Measurements from ENCODE around the gene GULP1. TPM values are rescaled to one million over a fixed set of nuclear protein-coding genes. Genes with fewer than 3 reads are reported as not detected.

GULP1 gene
- total RNA-seq, 1 experiment from 2014 or later = 140 TPM

GRCh38 chr2:188365058-188365641, 73.5 kb downstream of the GULP1 start:
- Histone ChIP-seq H4K20me1 (ENCODE audit: control insufficient read depth, insufficient read depth, insufficient read length) (no peaks in the 10 kb centered on the region), H3K9ac (ENCODE audit: extremely low read depth, insufficient read length, low read length) (no peak overlapping the region), H4K8ac (replicated peaks; ENCODE audit: insufficient read length, low read depth, low read length) (no peak overlapping the region), H3T11ph (ENCODE audit: low read length) (no peak overlapping the region), H2BK120ac (ENCODE audit: low read depth, low read length, poor library complexity, severe bottlenecking) (no peak overlapping the region), H2BK20ac (ENCODE audit: low read depth, low read length, poor library complexity, severe bottlenecking) (no peak overlapping the region), H3K4ac (ENCODE audit: low read depth, low read length) (no peak overlapping the region), H2BK12ac (ENCODE audit: insufficient read length, low read depth, low read length) (no peak overlapping the region), H2AFZ (ENCODE audit: low read length) (no peak overlapping the region), H3K79me2 (ENCODE audit: insufficient read depth, low read length) (peaks cover 46% of the 10 kb centered on the region), H4K5ac (ENCODE audit: insufficient read length, low read depth, low read length) (no peak overlapping the region), H3K4me1 (ENCODE audit: insufficient read depth, low read length) (peaks cover 17% of the 10 kb centered on the region), H3K9me3 (ENCODE audit: control insufficient read depth, low read depth, low read length) (no peaks in the 10 kb centered on the region), H4K91ac (ENCODE audit: insufficient read length, low read depth, low read length) (no peak overlapping the region), H3K4me2 (ENCODE audit: insufficient read depth, insufficient read length, low read length) (no peak overlapping the region), H2BK15ac (ENCODE audit: low read depth, low read length) (no peak overlapping the region), H3K27me3 (ENCODE audit: insufficient read depth, low read length) (no peaks in the 10 kb centered on the region), H3K23me2 (ENCODE audit: insufficient read length, low read depth, low read length, poor library complexity, severe bottlenecking) (no peaks in the 10 kb centered on the region), H3K14ac (ENCODE audit: insufficient read depth, low read length) (no peak overlapping the region), H3K56ac (ENCODE audit: insufficient read length, low read depth, low read length) (no peak overlapping the region), H3K79me1 (ENCODE audit: insufficient read depth, low read depth, low read length, poor library complexity, severe bottlenecking) (peaks cover 16% of the 10 kb centered on the region), H3K18ac (ENCODE audit: insufficient read length, low read depth, low read length) (no peak overlapping the region), H3K27ac (ENCODE audit: insufficient read length, low read depth, low read length) (no peak overlapping the region), H3K23ac (ENCODE audit: insufficient read length, low read depth, low read length) (no peak overlapping the region), H2AK5ac (ENCODE audit: insufficient read length, low read length) (no peak overlapping the region), H2BK5ac (ENCODE audit: insufficient read length, low read length) (no peak overlapping the region)
- no peak for DNase-seq
- H3K27ac Mint-ChIP-seq = peak overlapping the region; percentile 0 to 80 (median 48); a peak in 5 of 7 replicates
- H3K4me3 Mint-ChIP-seq = no peak overlapping the region
- TF ChIP-seq CTCF (conservative IDR thresholded peaks at IDR 0.05) = no peak
- H3K36me3 Mint-ChIP-seq (ENCODE audit: insufficient read depth in 1 of 3, low read depth in 3 of 3) = peaks cover 0 to 5% (median 0%) of the 10 kb centered on the region in 3 experiments; a peak in 3 of 7 replicates
- H3K9me3 Mint-ChIP-seq = no peaks in the 10 kb centered on the region
- no peaks in the 10 kb centered on the region for H3K27me3 Mint-ChIP-seq (ENCODE audit: low read depth)
- H3K4me1 Mint-ChIP-seq = peaks cover 57 to 66% of the 10 kb centered on the region in 2 experiments
